Measurements from ENCODE around the gene UPK2.

UPK2 gene

DNA sequence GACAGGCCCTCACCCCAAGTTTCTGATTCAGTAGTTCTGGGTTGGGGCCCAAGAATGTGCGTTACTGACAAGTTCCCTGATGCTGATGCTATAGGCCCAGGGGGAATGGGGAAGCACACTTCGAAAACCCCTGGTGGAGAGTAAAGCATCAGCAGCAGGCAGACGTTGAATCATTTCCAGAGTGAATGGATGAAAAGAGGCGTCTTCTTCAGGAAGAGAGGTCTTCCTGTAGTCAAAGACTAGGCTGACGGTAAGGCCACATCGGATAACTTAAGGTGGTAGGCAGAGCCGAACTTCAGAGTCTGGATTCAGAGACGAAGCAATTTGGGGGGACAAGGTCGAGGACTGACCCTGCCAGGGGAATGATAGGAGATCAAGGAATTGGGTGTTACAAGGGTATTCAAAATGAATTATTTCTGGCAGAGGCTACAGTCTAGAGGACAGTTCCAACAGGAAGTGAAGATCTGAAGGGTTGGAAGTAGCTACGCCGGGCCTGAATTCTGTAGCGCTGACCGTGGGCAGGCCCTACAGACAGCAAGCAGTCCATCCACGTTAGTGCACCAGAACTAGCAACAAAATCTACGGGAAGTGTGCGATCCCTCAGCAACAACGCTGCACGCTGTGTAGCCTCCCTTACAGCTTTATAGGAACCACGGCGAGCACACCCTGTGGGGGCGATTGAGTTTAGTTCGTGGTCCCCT is 41.0 kb downstream of the UPK2 start:
- DNase-seq: no peak

DNA sequence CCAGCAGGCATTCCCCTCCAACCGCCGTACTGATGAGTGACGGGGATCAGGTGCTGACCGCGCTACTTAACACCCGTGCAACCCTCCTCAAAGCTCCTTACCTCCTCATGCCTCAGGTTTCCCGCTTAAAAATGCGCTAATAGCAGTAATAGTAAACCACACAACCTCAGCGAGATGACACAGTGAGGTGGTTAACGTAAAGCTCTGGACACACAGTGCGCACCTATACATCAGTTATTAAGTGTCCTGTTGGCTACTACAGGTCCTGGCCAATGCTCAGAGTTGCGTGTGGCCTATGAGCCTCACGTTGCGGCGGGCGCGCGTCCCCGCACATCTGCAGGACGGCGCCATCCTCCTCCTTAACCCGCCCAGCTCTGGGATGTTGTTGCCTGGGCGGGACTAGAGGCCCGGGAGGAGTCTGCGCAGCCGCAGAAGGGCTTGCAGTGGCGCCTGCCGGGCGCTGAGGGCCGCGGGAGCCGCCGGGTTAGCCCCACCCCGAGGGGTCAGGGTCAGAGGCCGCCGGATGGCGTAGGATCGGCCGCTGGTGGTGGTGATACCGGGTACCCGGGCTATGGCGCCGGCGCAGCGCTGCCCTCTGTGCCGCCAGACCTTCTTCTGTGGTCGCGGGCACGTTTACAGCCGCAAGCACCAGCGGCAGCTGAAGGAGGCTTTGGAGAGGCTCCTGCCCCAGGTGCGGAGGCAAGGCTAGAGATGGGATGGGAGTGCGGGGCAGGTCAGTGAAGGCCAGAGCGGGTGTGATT is 41.7 kb downstream of the UPK2 start, which contains the start of gene CENATAC:
Gene CENATAC, plus strand, starts transcription at position 512 of the 761 bp plus-strand sequence. Its CDS starts 60 bp downstream, at position 572.
- DNase-seq: peak; percentile 42

DNA sequence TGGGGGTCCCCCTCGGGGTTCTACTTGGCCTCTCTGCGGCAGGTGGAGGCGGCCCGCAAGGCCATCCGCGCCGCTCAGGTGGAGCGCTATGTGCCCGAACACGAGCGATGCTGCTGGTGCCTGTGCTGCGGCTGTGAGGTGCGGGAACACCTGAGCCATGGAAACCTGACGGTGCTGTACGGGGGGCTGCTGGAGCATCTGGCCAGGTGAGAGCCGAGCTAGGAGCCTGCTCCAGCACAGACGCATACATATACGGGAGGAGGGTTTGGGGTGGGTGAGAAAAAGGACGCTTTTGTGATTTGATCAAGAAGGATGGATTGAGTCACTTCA is 42.3 kb downstream of the UPK2 start:
- DNase-seq: no peak

DNA sequence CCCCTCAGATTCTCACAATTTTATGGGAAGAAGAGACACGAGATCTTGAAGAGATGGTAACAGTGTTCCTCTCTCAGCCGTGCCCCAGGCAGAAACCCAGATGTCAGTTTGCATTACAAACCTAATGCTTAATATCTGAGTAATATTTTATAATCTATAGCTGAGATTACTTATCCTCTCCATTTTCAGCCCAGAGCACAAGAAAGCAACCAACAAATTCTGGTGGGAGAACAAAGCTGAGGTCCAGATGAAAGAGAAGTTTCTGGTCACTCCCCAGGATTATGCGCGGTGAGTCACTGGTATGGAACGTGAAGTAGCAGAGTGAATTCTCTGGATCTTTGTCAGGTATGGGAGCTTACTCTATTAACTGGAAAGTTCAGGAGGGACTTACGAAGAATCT is 42.7 kb downstream of the UPK2 start:
- DNase-seq: no peak

DNA sequence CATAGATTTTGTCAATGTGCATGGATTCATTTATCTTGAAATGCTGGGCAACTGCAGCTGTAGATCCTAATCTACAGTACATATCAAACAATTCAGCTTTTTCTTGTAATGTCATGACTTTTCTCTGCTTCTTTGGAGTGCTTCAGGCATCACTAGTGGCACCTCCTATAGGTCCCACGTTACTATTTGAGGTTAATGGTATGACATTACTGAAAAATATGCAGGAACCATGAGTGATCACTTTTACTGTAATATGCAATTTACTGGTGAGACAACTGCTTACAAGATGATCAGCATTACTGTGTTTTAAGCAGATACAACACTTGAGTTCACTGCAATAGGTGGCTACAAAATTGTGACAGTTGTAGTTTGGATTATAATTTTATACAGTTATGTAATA is 44.8 kb downstream of the UPK2 start:
- DNase-seq: no peak

DNA sequence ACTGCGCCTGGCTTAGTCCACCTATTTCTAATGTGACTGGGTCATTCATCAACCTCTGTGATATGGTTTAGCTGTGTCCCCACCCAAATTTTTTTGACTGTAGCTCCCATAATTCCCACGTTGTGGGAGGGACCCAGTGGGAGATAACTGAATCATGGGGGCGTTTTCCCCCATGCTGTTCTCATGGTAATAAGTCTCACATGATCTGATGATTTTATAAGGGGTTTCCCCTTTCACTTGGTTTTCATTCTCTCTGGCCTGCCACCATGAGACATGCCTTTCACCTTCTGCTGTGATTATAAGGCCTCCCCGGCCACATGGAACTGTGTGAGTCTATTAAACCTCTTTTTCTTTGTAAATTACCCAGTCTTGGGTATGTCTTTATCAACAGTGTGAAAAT is 50.6 kb downstream of the UPK2 start:
- DNase-seq: no peak
